Kidney (tissue), 14 donors: ENCODE measurements around the gene VAMP8. TPM values are rescaled to one million over a fixed set of nuclear protein-coding genes. Genes with fewer than 3 reads are reported as not detected.

Experiments
- DNase-seq, 5 donors: peaks; one replicate each; pipeline ENCODE4 v3.0.0-alpha.2; 2013 to 2020
- FAIRE-seq: peaks from 2 replicates; lab custom pipeline; 2012; peaks lifted over from hg19 to GRCh38; lab: Jason Lieb, UNC
- H3K27ac ChIP-seq, 2 donors: one replicate each; pipeline ENCODE4 v1.7.0; 2013; ENCODE audit warnings: low read depth in 2 of 2, low read length in 2 of 2, inconsistent platforms in 1 of 2
- H3K27me3 ChIP-seq: one replicate; pipeline ENCODE4 v1.7.1; 2013; ENCODE audit warnings: low read length, inconsistent platforms; ENCODE audit not compliant: control insufficient read depth, insufficient read depth
- H3K36me3 ChIP-seq, 3 donors: one replicate each; pipeline versions ENCODE4 v1.7.0 to v1.7.1; 2013; ENCODE audit warnings: low read length in 3 of 3, control low read depth in 1 of 3, inconsistent platforms in 1 of 3; ENCODE audit not compliant: insufficient read depth in 3 of 3, control insufficient read depth in 2 of 3
- H3K4me1 ChIP-seq, 3 donors: one replicate each; pipeline versions ENCODE4 v1.7.0 to v1.7.1; 2013; ENCODE audit warnings: low read length in 3 of 3, inconsistent platforms in 1 of 3, low read depth in 1 of 3; ENCODE audit not compliant: control insufficient read depth in 2 of 3, insufficient read depth in 2 of 3
- H3K4me3 ChIP-seq, 3 donors: one replicate each; pipeline versions ENCODE4 v1.7.0 to v1.8.1; 2013; ENCODE audit warnings: low read length in 3 of 3, control low read depth in 1 of 3, inconsistent platforms in 1 of 3
- H3K9ac ChIP-seq, 3 donors: one replicate each; pipeline versions ENCODE4 v1.7.0 to v1.7.1; 2013; ENCODE audit warnings: low read length in 3 of 3, control low read depth in 1 of 3, inconsistent platforms in 1 of 3
- H3K9me3 ChIP-seq, 3 donors: one replicate each; pipeline versions ENCODE4 v1.7.0 to v1.7.1; 2013; ENCODE audit warnings: low read length in 3 of 3, control low read depth in 1 of 3, inconsistent platforms in 1 of 3; ENCODE audit not compliant: control insufficient read depth in 2 of 3, insufficient read depth in 1 of 3
- CTCF ChIP-seq: IDR thresholded peaks from 3 replicates; pipeline ENCODE4 v1.5.1; 2012; ENCODE audit warnings: mild to moderate bottlenecking, moderate library complexity, borderline replicate concordance; ENCODE audit not compliant: insufficient read depth; ENCODE audit errors: extremely low read depth
- intact Hi-C: fragments of 100-400 bp; cut with DNase I; formaldehyde crosslinking; loops from one replicate; pipeline ENCODE4 v1.11.1; 2022
- polyA plus RNA-seq: library from polyadenylated mRNA; stranded (reverse); fragments of 350-450 nt; fragmentation: Illumina TruSeq; extraction: RNeasy Lipid Tissue Mini Kit (QIAGEN cat#74804); gene quantifications from one replicate; pipeline ENCODE4 v1.2.3, GENCODE V29; 2014; ENCODE audit warnings: low read depth, low replicate concordance; ENCODE audit not compliant: insufficient read depth
- total RNA-seq: library from RNA; stranded (reverse); fragmentation: NEBNext Ultra II Directional; extraction: Animal tissue kit (Norgen Biotek cat#: 25700); gene quantifications from one replicate; pipeline ENCODE4 v1.2.1, GENCODE V29; 2021
- donor health status: control.
- donor health status: control.
- donor health status: control.
- donor health status: control.
- donor health status: control.
- donor health status: DM: yes; HTN: yes; CAD: no.
- donor health status: Normal renal cell carcinoma (clear cell type).

VAMP8 gene
- total and polyA plus RNA-seq, 2 donors from 2014 or later = 196 to 604 TPM

- no peak for TF ChIP-seq CTCF
- Histone ChIP-seq H3K4me3 (peak overlapping the region; percentile 84 to 98 (median 90)), H3K36me3 (peaks cover 2 to 24% (median 3%) of the 10 kb centered on the region in 3 donors), H3K27ac (peak overlapping the region; percentile 89), H3K27me3 (no peaks in the 10 kb centered on the region), H3K4me1 (peaks cover 0 to 50% (median 41%) of the 10 kb centered on the region in 3 donors), H3K9ac (peak overlapping the region; percentile 84 to 97 (median 86)), H3K9me3 (no peaks in the 10 kb centered on the region)
- DNase-seq (peak in 2 of 5 donors; percentile 34 to 47), FAIRE-seq (no peak)
- intact Hi-C loops = no loop called here
Measured at GRCh38 chr2:85596026-85596333, 18.6 kb downstream of the VAMP8 start.

- DNase-seq = no peak
Measured at GRCh38 chr2:85596486-85597143, 19.2 kb downstream of the VAMP8 start.

GRCh38 chr2:85597241-85597640 lies 19.9 kb downstream of the VAMP8 start:
- no peak for FAIRE-seq
- DNase-seq = no peak
- H3K4me1 ChIP-seq = peaks cover 0 to 51% (median 46%) of the 10 kb centered on the region in 3 donors
- intact Hi-C loops = no loop called here
- TF ChIP-seq CTCF = no peak
- peak overlapping the region in 1 of 2 donors; percentile 49 for H3K27ac ChIP-seq
- no peaks in the 10 kb centered on the region for H3K27me3 ChIP-seq
- H3K36me3 ChIP-seq = peaks cover 2 to 24% (median 3%) of the 10 kb centered on the region in 3 donors
- no peaks in the 10 kb centered on the region for H3K9me3 ChIP-seq
- H3K9ac ChIP-seq = peak overlapping the region in 1 of 3 donors; percentile 97
- H3K4me3 ChIP-seq = peak overlapping the region in 1 of 3 donors; percentile 98

More at GRCh38 chr2:85596486-85597143, 19.2 kb downstream of the VAMP8 start:
- H3K36me3 ChIP-seq = peaks cover 2 to 24% (median 3%) of the 10 kb centered on the region in 3 donors
- peak overlapping the region in 2 of 3 donors; percentile 86 to 97 for H3K9ac ChIP-seq
- TF ChIP-seq CTCF = no peak
- H3K4me3 ChIP-seq = peak overlapping the region; percentile 84 to 98 (median 90)
- no peaks in the 10 kb centered on the region for H3K9me3 ChIP-seq
- intact Hi-C loops = no loop called here
- H3K27ac ChIP-seq = no peak overlapping the region
- H3K4me1 ChIP-seq = peaks cover 0 to 50% (median 44%) of the 10 kb centered on the region in 3 donors
- no peak for FAIRE-seq
- H3K27me3 ChIP-seq = no peaks in the 10 kb centered on the region
